ENCODE results near the gene ACAA1. TPM values are rescaled to one million over a fixed set of nuclear protein-coding genes. Genes with fewer than 3 reads are reported as not detected.
"Not testable (repeated sequence)": the region's sequence is repeated elsewhere in the genome, so short reads cannot be mapped to it uniquely, and the experiment has no call there.

Gene ACAA1
- polyA plus RNA-seq (ENCODE audit: insufficient read length in 12 of 12), result 10 to 100 TPM in 11 of 12 donors, not detected in 1; 24.5 to 48.2 (median 29.1) TPM
- long read RNA-seq, donor 1, transcript ACAA1-202 (12 exons, 1,785 nt), result major isoform, 22 of 54 reads
- long read RNA-seq, donor 1, partial matches to known transcripts, result 29 of 54 reads
- long read RNA-seq, donor 1, other reads (novel, unspliced or antisense), result 0 of 54 reads
- long read RNA-seq, donor 2, transcript ACAA1-202 (12 exons, 1,785 nt), result major isoform, 7 of 8 reads
- long read RNA-seq, donor 2, partial matches to known transcripts, result 0 of 8 reads
- long read RNA-seq, donor 2, other reads (novel, unspliced or antisense), result 0 of 8 reads
- long read RNA-seq, donor 3, partial matches to known transcripts, result 10 of 15 reads
- long read RNA-seq, donor 3, other reads (novel, unspliced or antisense), result 0 of 15 reads
- long read RNA-seq, donor 4, partial matches to known transcripts, result 0 of 2 reads
- long read RNA-seq, donor 4, other reads (novel, unspliced or antisense), result 0 of 2 reads
- long read RNA-seq, donor 5, transcript ACAA1-202 (12 exons, 1,785 nt), result major isoform, 8 of 9 reads
- long read RNA-seq, donor 5, partial matches to known transcripts, result 0 of 9 reads
- long read RNA-seq, donor 5, other reads (novel, unspliced or antisense), result 0 of 9 reads
- long read RNA-seq, donor 6, partial matches to known transcripts, result 0 of 5 reads
- long read RNA-seq, donor 6, other reads (novel, unspliced or antisense), result 0 of 5 reads
- long read RNA-seq, donor 7, partial matches to known transcripts, result 0 of 6 reads
- long read RNA-seq, donor 7, other reads (novel, unspliced or antisense), result 0 of 6 reads
- long read RNA-seq, donor 8, transcript ACAA1-202 (12 exons, 1,785 nt), result major isoform, 7 of 11 reads
- long read RNA-seq, donor 8, partial matches to known transcripts, result 0 of 11 reads
- long read RNA-seq, donor 8, other reads (novel, unspliced or antisense), result 0 of 11 reads
- long read RNA-seq, donor 9, transcript ACAA1-202 (12 exons, 1,785 nt), result major isoform, 5 of 7 reads
- long read RNA-seq, donor 9, partial matches to known transcripts, result 0 of 7 reads
- long read RNA-seq, donor 9, other reads (novel, unspliced or antisense), result 0 of 7 reads
- long read RNA-seq, donor 10, partial matches to known transcripts, result 0 of 4 reads
- long read RNA-seq, donor 10, other reads (novel, unspliced or antisense), result 0 of 4 reads
- long read RNA-seq, donor 11, partial matches to known transcripts, result 0 of 5 reads
- long read RNA-seq, donor 11, other reads (novel, unspliced or antisense), result 0 of 5 reads

- peak; percentile 99 for DNase-seq
Observed at GRCh38 chr3:38136777-38137614, at the start of gene ACAA1. Gene ACAA1, minus strand, starts transcription at chr3:38137127. Its CDS starts 92 bp downstream, at chr3:38137035.

GRCh38 chr3:38177181-38177580 is 40.3 kb upstream of the ACAA1 start:
- DNase-seq, result no peak

- no peak for DNase-seq
Observed at GRCh38 chr3:38173834-38174418, 37.0 kb upstream of the ACAA1 start.

GRCh38 chr3:38171622-38172021 is 34.7 kb upstream of the ACAA1 start:
- DNase-seq, result no peak

- no peak for DNase-seq
Observed at GRCh38 chr3:38170722-38171121, 33.8 kb upstream of the ACAA1 start.

- DNase-seq, result no peak
Observed at GRCh38 chr3:38169027-38169317, 32.0 kb upstream of the ACAA1 start.

- DNase-seq, result no peak
Observed at GRCh38 chr3:38168151-38169026, 31.5 kb upstream of the ACAA1 start.

- DNase-seq, result no peak
Observed at GRCh38 chr3:38167591-38167990, 30.7 kb upstream of the ACAA1 start.

GRCh38 chr3:38165722-38166387 is 28.9 kb upstream of the ACAA1 start:
- DNase-seq, result peak; percentile 30

- DNase-seq, result peak; percentile 99
Observed at GRCh38 chr3:38164952-38165721, 28.2 kb upstream of the ACAA1 start, which contains the start of gene OXSR1. Gene OXSR1, plus strand, starts transcription at chr3:38165537. Its CDS starts 340 bp downstream, at chr3:38165877.

- DNase-seq, result no peak
Observed at GRCh38 chr3:38164643-38164951, 27.7 kb upstream of the ACAA1 start.

GRCh38 chr3:38163841-38164642 is 27.1 kb upstream of the ACAA1 start:
- no peak for DNase-seq

- no peak for DNase-seq
Observed at GRCh38 chr3:38163117-38163840, 26.4 kb upstream of the ACAA1 start.

- not testable (repeated sequence) for DNase-seq
Observed at GRCh38 chr3:38160704-38161103, 23.8 kb upstream of the ACAA1 start.

- no peak for DNase-seq
Observed at GRCh38 chr3:38158472-38158871, 21.5 kb upstream of the ACAA1 start.

GRCh38 chr3:38157595-38157994 is 20.7 kb upstream of the ACAA1 start:
- DNase-seq, result no peak

GRCh38 chr3:38157117-38157516 is 20.2 kb upstream of the ACAA1 start:
- no peak for DNase-seq
